ENCODE measurements around the gene IFNA8. TPM values are rescaled to one million over a fixed set of nuclear protein-coding genes. Genes with fewer than 3 reads are reported as not detected.
A peak's percentile ranks its signal among the peaks of the same experiment; 100 is the strongest.
"Not testable (repeated sequence)": the region's sequence is repeated elsewhere in the genome, so short reads cannot be mapped to it uniquely, and the experiment has no call there.

IFNA8 gene
- not detected in 2 replicates for total RNA-seq
- not detected for polyA plus RNA-seq (2012)

DNA sequence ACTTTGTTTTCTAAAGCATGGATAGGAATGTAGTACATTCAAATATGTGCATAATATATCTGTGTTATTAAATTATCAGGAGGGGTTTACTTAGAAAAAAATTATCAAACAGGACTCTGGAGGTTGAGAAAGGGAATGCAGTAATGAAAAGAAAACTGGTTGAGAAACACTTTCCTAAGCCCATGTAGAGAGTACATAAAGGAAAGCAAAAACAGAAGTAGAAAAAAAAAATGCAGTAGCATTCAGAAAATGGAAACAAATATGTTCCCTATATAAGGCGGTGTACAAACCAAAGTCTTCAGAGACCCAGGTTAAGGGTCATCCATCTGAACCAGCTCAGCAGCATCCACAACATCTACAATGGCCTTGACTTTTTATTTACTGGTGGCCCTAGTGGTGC is at the start of gene IFNA8:
Gene IFNA8 (plus strand): TSS at position 301 of the 400 bp plus-strand sequence. CDS start 60 bp downstream, at position 361.
- DNase-seq (ENCODE audit: low read depth), result no peak

DNA sequence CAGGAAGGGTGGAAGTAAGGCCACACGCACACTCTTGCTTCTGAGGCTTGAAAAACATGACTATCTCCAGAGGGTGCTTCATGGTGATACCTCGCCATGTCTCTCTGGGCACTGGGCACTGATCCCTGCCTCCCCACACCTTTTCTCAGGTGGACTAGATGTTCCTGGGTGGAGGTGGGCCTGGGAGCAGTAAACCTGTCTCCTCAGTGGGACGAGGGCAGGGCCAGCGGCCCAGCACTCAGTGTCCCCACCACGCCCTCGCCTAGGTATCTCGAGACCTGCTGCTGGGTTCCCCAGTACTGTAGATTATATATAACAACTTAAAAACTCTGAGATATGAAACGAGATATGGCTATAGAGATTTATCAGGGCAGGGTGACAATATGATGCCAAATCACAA is 46.6 kb upstream of the IFNA8 start:
- DNase-seq (ENCODE audit: low read depth), result no peak

DNA sequence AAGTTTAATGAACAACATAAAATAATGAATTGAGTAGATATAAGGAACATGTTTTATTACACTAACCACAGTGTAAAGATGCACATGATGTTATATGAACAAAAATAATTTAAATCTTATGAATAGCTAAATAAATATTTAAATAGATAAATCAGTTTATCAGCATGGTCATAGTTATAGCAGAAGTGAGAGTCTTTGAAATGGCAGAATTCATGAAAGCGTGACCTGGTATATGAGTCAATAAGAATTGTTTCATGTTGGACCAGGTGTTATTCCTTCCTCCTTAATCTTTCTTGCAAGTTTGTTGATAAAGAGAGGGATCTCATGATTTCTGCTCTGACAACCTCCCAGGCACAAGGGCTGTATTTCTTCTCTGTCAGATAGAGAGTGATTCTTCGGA is 41.7 kb upstream of the IFNA8 start:
- not testable (repeated sequence) for DNase-seq (ENCODE audit: low read depth)

DNA sequence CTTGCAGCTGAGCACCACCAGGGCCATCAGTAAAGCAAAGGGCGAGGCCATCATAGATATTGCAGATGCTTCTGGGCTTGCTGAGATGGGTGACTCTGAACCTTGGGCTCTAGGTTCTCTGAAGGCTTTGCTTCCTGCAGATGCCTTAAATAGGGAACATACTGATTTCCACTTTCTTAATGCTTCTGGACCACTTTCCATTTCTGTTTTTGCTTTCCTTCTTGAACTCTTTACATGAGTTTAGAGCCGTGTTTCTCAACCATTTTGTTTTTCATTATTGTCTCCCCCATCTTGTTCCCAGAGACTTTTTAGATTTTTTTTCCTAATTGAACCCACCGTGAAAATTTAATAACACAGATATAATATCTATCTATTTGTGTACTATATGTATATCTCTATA is 41.0 kb upstream of the IFNA8 start, which contains the start of gene IFNA13:
Gene IFNA13 (minus strand): TSS at position 101 of the 400 bp plus-strand sequence. CDS start 47 bp downstream, at position 54.
- DNase-seq (ENCODE audit: low read depth), result no peak

DNA sequence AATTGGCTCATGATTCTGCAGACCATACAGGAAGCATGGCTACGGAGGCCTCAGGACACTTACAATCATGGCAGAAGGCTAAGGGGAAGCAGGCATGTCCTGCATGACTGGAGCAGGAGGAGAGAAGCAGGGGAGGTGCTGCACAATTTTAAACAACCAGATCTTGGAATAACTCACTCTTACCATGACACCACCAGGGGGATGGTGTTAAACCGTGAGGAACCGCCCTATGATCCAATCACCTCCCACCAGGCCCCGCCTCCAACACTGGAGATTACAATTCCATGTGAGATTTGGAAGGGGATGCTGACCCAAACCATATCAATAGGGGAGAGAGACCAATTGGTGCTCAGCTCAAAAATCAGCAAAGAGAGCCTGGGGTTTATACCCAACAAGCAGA is 37.5 kb upstream of the IFNA8 start:
- not testable (repeated sequence) for DNase-seq (ENCODE audit: low read depth)

DNA sequence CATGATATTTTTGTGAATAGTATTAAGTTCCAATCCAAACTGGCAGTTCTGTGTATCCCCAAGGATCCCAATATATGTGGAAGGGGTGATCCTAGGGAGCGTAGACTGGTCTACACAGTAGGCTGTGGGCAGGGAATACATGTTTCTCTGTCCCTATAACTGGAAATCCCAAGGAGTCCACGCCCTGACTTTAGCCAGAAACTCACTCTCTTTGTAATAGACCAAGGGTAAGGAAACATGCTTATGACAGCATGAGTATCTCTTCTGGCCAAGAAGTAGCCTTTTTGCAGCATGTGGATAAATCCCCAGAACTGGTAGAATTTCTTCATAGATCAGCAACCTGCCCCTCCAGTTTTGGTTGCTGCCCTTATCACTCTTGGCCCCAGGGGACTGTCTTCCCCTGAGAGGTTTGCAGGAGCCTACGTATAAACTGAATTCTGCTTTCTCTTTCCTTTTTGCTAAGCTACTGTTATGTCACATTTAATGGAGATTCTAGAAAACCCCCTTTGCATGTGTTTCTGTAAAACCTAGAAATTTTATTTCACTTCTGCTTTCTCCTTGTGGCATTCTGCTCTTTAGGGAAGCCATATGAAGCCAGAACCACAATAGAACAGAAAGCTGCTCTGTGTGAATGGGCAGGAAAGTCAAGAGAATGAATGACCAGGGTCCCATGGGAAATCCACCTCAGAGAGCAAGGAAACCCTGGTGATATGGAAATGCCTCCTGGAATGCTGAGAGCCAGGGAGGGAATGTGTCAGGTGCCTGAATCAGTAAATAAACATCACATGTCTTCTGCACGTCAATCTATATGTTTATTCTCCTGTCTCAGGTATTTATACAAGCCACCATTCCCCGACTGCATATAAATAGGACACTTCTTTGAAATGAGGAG is 27.2 kb upstream of the IFNA8 start:
- no peak for DNase-seq (ENCODE audit: low read depth)

DNA sequence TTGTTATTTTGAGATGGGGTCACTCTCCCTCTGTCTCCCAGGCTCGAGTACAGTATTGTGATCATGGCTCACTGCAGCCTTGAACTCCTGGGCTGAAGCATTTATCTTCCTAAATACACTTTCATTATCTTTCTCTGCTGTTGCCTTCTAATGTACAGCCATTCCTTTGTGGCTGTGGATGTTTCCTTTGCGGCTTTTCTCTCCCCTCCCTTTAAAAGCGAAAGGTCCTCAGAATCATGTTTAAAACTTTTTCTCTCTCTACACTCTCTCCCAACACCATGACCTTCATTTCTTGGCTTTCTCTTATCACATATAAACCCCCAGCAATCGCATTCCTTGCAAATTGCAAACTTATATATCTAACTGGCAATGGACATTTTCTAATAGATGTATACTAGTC is 25.3 kb upstream of the IFNA8 start:
- no peak for DNase-seq (ENCODE audit: low read depth)

DNA sequence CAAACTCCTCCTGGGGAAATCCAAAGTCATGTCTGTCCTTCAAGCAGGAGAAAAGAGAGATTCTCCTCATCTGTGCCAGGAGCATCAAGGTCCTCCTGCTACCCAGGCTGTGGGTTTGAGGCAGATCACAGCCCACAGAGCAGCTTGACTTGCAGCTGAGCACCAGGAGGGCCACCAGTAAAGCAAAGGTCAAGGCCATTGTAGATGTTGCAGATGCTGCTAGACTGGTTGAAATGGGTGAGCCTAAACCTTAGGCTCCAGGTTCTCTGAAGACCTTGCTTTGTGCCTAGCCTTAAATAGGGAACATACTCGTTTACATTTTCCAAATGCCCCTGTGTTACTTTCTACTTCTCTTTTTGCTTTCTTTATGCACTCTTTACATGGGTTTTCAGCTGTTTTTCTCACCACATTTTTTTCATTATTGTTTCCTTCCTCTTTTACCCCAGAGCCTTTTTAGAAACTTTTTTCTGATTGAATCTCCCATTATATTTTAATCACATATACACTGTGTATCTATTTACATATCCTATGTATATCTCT is 23.7 kb upstream of the IFNA8 start, which contains the start of gene IFNA2:
Gene IFNA2 (minus strand): TSS at position 268 of the 540 bp plus-strand sequence. CDS start 69 bp downstream, at position 199.
- DNase-seq (ENCODE audit: low read depth), result no peak

DNA sequence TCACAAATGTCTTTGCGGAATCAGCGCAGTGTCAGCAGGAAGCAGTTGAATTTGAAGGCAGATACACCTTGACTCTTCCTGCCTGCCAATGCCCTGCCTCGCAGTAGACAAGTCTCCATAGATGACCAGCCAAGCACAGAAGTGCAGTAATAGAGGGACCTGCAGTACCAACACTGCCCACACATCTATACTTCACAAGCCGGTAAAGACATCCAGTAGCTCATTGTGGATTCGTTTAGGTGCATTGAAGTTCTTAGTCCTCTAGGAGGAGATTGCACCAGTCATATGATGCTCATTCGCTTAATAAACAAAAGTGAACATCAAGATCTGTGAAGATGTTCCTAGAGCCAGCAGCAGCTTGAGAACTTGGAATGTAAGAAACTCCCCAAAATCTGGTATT is 16.6 kb upstream of the IFNA8 start:
- DNase-seq (ENCODE audit: low read depth), result no peak

DNA sequence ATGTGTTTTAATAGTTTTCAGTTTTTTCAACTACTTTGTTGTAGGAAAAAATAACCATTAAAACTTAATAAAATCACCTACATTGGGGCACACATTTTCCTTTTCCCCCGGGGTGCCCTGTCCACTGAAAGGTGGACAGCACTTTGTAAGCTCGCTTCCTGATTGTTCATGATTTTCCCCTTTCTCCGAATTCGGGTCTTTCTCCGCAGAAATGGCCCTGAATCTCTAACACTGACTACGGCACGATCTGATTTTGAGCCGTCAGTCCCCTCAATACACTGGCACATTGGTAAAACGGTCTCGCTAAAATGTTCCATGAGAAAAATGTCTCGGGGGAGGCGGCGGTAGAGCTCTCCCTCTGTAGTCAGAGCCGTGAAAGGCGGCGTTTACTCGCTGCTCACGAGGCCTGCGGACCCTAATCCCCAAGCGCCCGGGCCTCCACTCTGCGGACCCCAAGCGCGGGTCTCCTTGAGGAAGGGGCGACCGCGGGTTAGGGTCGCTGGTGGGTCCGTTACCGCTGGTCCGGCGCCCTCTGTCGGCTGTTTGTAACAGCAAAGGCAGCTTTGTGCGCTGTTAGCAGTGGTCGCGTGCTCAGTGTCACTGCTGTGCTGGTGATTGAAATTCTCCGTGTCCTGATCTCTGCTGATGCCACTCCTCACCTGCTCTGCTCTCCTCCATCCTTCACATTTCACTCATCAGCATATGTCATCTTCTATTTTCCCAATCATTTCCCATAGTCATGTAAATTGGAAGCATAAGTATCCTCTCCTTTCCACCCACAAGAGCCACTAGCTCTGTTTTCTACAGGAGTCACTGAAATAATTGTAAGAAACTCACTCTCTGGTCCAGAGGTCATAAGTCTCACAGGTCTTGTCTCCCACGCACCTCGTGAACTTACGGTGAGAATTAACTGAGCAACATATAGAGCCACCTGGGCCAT is 12.9 kb upstream of the IFNA8 start:
- peak; percentile 45 for DNase-seq (ENCODE audit: low read depth)

DNA sequence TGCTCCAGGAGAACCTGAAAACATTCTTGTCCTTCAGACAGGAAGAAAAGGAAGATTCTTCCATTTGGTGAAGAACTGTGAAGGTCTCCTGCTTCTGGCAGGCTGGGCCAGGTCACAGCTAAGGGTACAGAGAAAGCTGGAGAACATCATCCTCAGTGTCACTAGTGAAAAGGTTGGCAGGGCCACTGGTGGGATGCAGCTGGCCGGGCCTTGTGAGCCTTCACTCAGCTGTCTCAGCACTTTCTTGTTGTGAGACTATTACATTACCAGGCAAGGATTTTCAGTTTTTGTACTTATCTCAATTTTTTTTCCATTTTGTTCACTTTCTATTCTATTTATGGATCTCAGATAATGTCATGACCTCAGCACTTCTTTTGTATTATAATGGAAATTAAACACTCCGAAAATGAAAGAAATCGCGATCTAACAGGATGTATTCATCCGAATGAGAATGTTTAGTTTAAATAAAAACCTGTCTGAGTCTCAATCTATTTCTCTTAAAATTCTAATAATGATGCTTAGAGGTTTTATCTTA is 9.9 kb upstream of the IFNA8 start:
- DNase-seq (ENCODE audit: low read depth), result no peak

DNA sequence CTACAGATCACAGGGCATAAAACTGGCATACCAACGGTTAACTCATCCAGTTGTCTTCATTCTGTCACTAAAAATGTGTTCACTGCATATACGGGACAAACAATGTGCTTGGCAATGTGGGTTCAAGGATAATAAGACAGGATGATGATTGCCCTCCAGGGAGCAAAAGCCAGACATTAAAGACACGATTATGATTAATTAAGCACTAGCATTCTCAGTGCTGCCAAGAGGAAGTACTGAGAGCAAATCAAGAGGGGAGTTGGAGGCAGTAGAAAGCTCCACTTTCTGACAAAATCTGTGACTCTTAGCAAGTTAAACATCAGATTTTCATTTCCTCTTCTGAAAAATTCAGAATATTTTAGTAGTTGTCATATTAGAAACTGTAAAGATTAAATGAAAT is 9.0 kb upstream of the IFNA8 start:
- DNase-seq (ENCODE audit: low read depth), result no peak

DNA sequence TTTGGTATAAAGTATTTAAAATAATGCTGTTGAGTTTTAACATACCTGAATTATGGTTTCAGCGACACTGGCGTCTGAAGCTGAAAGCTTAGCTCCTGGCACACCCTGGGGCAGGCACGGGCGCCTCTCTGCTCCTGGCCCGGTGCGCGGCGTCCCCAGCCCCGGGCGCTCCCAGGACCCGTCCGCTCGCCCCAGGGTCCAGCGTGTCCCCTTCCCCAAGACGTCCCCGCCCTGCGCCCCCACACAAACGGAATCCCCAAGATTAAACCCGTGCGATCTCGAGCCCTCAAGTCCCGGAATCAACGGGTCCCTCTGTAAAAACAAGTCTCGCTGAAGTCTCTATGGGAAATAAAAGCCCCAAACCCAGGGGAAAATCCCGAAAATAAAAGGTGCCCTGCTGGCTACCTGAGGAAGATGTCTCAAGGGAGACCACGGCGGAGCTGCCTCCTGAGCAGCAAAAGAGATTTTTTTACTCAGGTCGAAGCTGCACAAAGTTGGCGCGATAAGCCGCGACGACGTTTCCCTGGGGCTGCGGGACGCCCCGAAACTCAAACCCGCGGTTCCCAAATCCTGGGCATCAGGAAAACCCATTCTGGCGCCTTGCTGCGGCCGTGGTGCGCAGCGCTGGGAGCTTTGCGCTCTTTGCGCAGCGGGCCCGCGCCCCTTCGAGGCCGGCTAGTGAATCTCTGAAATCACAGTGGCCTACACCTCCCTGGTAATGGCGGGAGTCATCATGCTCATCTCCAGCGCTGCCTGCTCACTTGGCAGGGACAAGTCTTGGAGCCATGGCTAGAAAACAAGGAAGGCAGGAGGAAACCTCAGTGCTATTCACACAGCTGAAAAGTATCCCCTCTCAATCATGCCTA is 6.3 kb upstream of the IFNA8 start:
- DNase-seq (ENCODE audit: low read depth), result no peak

DNA sequence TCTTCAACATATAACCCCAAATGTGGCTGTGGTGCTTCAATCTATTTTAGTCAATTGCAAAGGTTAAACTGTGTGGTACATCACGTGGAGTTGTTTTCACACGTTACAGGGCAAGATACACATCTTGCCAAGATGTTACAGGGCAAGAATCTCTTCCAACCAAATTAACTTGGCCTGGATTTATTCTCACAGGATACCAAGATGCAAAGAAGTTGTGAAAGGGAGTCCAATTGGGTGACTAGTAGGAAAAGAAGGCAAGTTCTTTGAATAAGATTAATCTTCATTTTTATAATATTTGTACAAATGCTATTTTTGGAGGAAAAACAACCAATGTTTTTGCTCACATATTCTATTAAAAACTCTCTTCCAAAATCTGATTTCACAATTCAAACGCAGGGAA is 4.8 kb upstream of the IFNA8 start:
- no peak for DNase-seq (ENCODE audit: low read depth)

DNA sequence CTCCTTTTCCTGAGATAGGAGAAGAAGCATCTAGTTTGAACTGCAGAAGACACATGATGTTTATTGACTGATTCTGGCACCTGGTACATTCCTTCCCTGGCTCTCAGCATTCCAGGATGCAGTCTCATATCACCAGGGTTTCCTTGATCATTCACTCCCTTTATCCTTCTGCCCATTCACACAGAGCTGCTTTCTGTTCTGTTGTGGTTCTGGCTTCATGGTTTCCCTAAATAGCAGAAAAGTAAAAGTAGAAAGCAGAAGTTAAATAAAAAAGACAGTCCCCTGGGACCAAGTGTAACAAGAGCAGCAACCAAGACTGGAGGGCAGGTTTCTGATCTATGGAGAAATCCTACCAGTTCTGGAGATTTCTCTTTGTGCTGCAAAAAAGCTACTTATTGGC is 3.2 kb downstream of the IFNA8 start:
- no peak for DNase-seq (ENCODE audit: low read depth)

DNA sequence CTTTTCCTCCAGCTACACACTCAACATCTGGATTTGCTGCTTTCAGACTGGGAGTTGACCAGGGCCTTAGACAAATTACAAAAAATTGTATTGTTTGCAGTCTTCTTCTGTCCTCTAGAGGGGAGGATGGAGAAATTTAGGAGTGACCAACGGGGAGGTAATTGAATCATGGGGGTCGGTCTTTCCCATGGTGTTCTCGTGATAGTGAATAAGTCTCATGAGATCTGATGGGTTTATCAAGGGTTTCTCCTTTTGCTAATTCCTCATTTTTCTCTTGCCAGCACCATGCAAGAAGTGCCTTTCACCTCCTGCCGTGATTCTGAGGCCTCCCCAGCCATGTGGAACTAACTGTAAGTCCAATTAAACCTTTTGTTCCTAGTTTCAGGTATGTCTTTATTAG is 4.2 kb downstream of the IFNA8 start:
- DNase-seq (ENCODE audit: low read depth), result no peak

DNA sequence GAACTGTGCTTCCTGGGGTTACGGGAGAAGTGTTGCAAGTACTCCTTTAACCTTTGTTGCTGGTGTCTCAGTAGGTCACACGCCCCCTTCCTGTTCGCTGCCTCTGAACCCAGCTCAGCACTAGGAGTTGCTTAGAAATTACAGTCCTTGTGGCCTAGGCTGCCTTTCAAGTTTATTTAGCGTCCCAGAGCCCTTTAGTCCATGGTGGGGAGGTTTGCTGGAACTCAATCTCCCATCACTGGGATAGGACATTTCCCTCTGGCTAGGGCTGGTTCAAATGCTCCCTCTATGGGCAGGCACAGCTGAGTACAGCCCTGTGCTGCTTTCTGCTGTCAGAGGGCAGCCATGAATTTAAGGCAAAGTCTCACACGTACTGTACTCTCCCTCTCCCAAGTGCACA is 4.7 kb downstream of the IFNA8 start:
- DNase-seq (ENCODE audit: low read depth), result no peak

DNA sequence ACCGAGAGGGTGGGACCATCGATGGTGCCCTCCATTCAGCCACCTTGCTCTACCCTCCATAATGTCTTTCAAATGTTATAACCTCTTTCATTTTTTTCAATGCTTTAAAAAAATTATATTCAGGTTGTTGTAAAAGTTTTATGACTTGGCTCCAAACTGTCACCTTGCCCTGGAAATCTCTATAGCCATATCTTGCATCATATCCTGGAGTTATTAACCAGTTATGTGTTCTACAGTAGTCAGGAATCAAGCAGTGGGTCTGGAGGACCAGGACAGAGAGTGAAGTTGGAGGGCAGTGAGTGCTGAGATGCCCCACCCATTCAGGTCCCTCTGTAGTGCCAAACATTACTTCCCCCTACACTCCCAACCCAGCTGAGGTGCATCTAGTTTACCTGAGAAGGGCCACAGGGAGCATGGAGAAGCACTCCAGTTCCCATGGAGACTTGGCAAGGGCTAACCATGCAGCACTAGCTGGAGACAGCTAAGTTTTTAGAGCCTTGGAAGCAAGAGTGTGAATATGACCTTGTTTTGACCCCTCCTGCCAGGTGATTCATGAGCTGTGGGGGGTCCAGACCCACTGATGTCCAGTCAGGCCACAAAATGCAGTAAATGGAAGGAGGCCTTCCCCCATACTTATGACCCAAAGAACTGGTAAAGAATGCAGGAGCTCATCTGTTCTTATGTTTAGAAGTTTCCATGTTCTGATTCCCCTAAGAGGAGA is 5.5 kb downstream of the IFNA8 start:
- no peak for DNase-seq (ENCODE audit: low read depth)

DNA sequence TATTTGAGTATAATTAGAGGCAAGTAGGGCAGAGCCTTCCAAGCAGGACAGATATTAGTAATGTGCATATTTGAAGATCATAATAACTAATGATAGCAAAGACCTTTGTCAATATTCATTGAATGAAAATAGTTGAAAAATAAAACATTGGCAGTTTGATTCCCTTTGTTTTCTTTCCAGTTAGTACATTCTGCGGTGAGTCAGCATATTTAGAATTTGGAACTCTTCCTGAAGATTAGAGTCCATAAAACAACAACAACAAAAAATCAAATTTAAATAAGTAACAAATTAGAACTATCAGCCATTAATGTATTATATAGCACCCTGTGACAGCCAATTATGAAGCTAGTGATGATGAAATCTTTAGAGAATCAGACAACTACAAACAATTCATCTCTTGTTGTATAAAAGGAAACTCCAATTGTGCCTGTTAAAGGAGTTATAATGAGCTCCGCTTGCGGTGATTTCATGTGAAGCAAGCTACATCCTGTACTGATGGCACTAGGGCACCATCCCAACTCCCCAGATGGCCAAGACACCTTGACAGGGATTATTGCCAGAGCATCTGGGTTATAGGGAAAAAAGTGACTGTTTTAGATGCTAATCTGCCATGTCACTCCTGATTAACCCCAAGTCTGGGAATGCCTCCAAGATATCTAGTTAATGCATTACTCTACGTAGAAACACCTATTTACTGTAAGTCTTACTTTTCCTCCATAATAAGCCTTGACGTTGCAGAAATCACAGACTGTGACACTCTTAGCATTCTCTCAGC is 6.8 kb downstream of the IFNA8 start:
- DNase-seq (ENCODE audit: low read depth), result no peak

All from myocyte (in vitro differentiated cells).